Loucy (cell line): ENCODE results near the gene CD300LG.

Experiments used
- H2AFZ ChIP-seq: fragments of 200-600 bp; sonication (generic); 2 replicates; pipeline ENCODE4 v1.6.0; 2016; ENCODE audit warnings: antibody characterized with exemption, mild to moderate bottlenecking, low read length, moderate library complexity
- H3F3A ChIP-seq: fragments of 200-600 bp; 2 replicates; pipeline ENCODE4 v1.6.0; 2016; ENCODE audit warnings: antibody characterized with exemption, low read depth, mild to moderate bottlenecking
- H3K27me3 ChIP-seq: fragments of 200-600 bp; sonication (generic); 2 replicates; pipeline ENCODE4 v1.6.1; 2014; ENCODE audit warnings: low read length, mild to moderate bottlenecking; ENCODE audit not compliant: insufficient read depth, poor library complexity, severe bottlenecking
- H3K36me3 ChIP-seq: fragments of 200-600 bp; sonication (generic); 2 replicates; pipeline ENCODE4 v1.6.1; 2016; ENCODE audit warnings: low read length; ENCODE audit not compliant: insufficient read depth
- H3K4me1 ChIP-seq: fragments of 200-600 bp; sonication (generic); 2 replicates; pipeline ENCODE4 v1.5.1; 2014; ENCODE audit warnings: low read length, mild to moderate bottlenecking; ENCODE audit not compliant: insufficient read depth, poor library complexity, severe bottlenecking
- H3K4me2 ChIP-seq: fragments of 200-600 bp; sonication (generic); 2 replicates; pipeline ENCODE4 v1.6.0; 2014; ENCODE audit warnings: antibody characterized with exemption, low read length, low read depth, mild to moderate bottlenecking; ENCODE audit not compliant: poor library complexity, severe bottlenecking
- H3K4me3 ChIP-seq: fragments of 200-600 bp; sonication (generic); 2 replicates; pipeline ENCODE4 v1.5.1; 2014; ENCODE audit warnings: low read length, mild to moderate bottlenecking, mixed read lengths; ENCODE audit not compliant: poor library complexity, severe bottlenecking
- H3K79me2 ChIP-seq: fragments of 200-600 bp; sonication (generic); 2 replicates; pipeline ENCODE4 v1.6.1; 2014; ENCODE audit warnings: low read length; ENCODE audit not compliant: insufficient read depth
- H3K9ac ChIP-seq: fragments of 200-600 bp; sonication (generic); 2 replicates; pipeline ENCODE4 v1.6.0; 2014; ENCODE audit warnings: mild to moderate bottlenecking, low read depth, low read length, moderate library complexity; ENCODE audit not compliant: poor library complexity, severe bottlenecking
- H3K9me2 ChIP-seq: fragments of 200-600 bp; sonication (generic); replicated peaks from 2 replicates; pipeline ENCODE4 v1.6.1; 2016; ENCODE audit warnings: low read depth, low read length, mixed read lengths
- H3K9me3 ChIP-seq: fragments of 200-600 bp; sonication (generic); 2 replicates; pipeline ENCODE4 v1.6.1; 2014; ENCODE audit warnings: mild to moderate bottlenecking, antibody characterized with exemption, low read length, low read depth; ENCODE audit not compliant: insufficient read depth
- H4K20me1 ChIP-seq: fragments of 200-600 bp; sonication (generic); 2 replicates; pipeline ENCODE4 v1.6.0; 2014; ENCODE audit warnings: antibody characterized with exemption, low read length, mild to moderate bottlenecking; ENCODE audit not compliant: insufficient read depth, poor library complexity, severe bottlenecking
- CTCF ChIP-seq: fragments of 200-600 bp; sonication (generic); conservative IDR thresholded peaks from 2 replicates; pipeline ENCODE4 v1.5.1; 2014; ENCODE audit warnings: mild to moderate bottlenecking, antibody characterized with exemption, low read length
- EZH2phosphoT487 ChIP-seq: fragments of 200-600 bp; IDR thresholded peaks from 2 replicates; pipeline ENCODE4 v1.6.1; 2018; ENCODE audit warnings: antibody characterized with exemption, mild to moderate bottlenecking, moderate library complexity, borderline replicate concordance

CD300LG gene

GRCh38 chr17:43874293-43874692, 27.3 kb downstream of the CD300LG start:
- no peak overlapping the region for H2AFZ ChIP-seq
- no peaks in the 10 kb centered on the region for H4K20me1 ChIP-seq
- no peaks in the 10 kb centered on the region for H3K79me2 ChIP-seq
- no peak overlapping the region for H3K4me2 ChIP-seq
- no peaks in the 10 kb centered on the region for H3K36me3 ChIP-seq
- no peaks in the 10 kb centered on the region for H3K4me1 ChIP-seq
- H3K27me3 ChIP-seq, result no peaks in the 10 kb centered on the region
- H3K9ac ChIP-seq, result no peak overlapping the region
- H3K9me3 ChIP-seq, result no peaks in the 10 kb centered on the region
- no peaks in the 10 kb centered on the region for H3K9me2 ChIP-seq
- TF ChIP-seq EZH2phosphoT487, result no peak
- TF ChIP-seq CTCF, result no peak
- H3F3A ChIP-seq, result no peaks in the 10 kb centered on the region
- no peak overlapping the region for H3K4me3 ChIP-seq

- Histone ChIP-seq H3K27me3 (no peaks in the 10 kb centered on the region), H3K9me2 (no peaks in the 10 kb centered on the region), H3K9me3 (no peaks in the 10 kb centered on the region), H3K9ac (no peak overlapping the region), H3K36me3 (no peaks in the 10 kb centered on the region; the same call in 1 of the 2 replicates), H3K4me2 (no peak overlapping the region), H2AFZ (no peak overlapping the region), H3K4me3 (no peak overlapping the region), H4K20me1 (no peaks in the 10 kb centered on the region), H3K79me2 (no peaks in the 10 kb centered on the region), H3K4me1 (no peaks in the 10 kb centered on the region), H3F3A (no peaks in the 10 kb centered on the region)
- no peak for TF ChIP-seq CTCF
- TF ChIP-seq EZH2phosphoT487, result no peak
These were observed 28.6 kb downstream of the CD300LG start for GRCh38 chr17:43875476-43876147.

- H3K9me3 ChIP-seq, result no peaks in the 10 kb centered on the region
- no peaks in the 10 kb centered on the region for H3K9me2 ChIP-seq
- no peaks in the 10 kb centered on the region for H3K27me3 ChIP-seq
- no peaks in the 10 kb centered on the region for H3K4me1 ChIP-seq
- H3K79me2 ChIP-seq, result no peaks in the 10 kb centered on the region
- TF ChIP-seq EZH2phosphoT487, result no peak
- no peak for TF ChIP-seq CTCF
- no peak overlapping the region for H3K4me2 ChIP-seq
- no peaks in the 10 kb centered on the region for H3F3A ChIP-seq
- H3K9ac ChIP-seq, result no peak overlapping the region
- no peak overlapping the region for H2AFZ ChIP-seq
- peaks cover 7% of the 10 kb centered on the region; the same call in 1 of the 2 replicates for H3K36me3 ChIP-seq
- H4K20me1 ChIP-seq, result no peaks in the 10 kb centered on the region
- H3K4me3 ChIP-seq, result no peak overlapping the region
These were observed 30.1 kb downstream of the CD300LG start for GRCh38 chr17:43877031-43877430.
